OCI-LY7 (cell line): Measurements from ENCODE around the gene MOGAT3. TPM values are rescaled to one million over a fixed set of nuclear protein-coding genes. Genes with fewer than 3 reads are reported as not detected.

ENCODE experiments used
- BruUV-seq: library from RNA; stranded (reverse); fragments of 400-500 nt; replicated peaks from 2 replicates; lab custom pipeline; 2021; lab: Mats Ljungman, UMichigan
- CTCF ChIA-PET: fragments of 300-600 bp; sonication (Branson Sonifier 250); formaldehyde crosslinking; loops from one replicate; lab custom pipeline; 2022; ENCODE audit warnings: antibody characterized with exemption; ENCODE audit not compliant: unreplicated experiment; lab: Charles Lee
- POLR2A ChIA-PET: fragments of 300-600 bp; sonication (Branson Sonifier 250); formaldehyde crosslinking; loops from one replicate; lab custom pipeline; 2022; ENCODE audit warnings: antibody characterized with exemption; lab: Charles Lee
- DNase-seq: peaks from one replicate; pipeline ENCODE4 v3.0.0-alpha.2; 2015; ENCODE audit warnings: low spot score
- H2AFZ ChIP-seq: fragments of 200-600 bp; sonication (generic), shearing (Covaris generic); 2 replicates; pipeline ENCODE4 v1.6.1; 2014; ENCODE audit warnings: mild to moderate bottlenecking, antibody characterized with exemption, low read length, moderate library complexity
- H3K27ac ChIP-seq: fragments of 200-600 bp; sonication (generic); 2 replicates; pipeline ENCODE4 v1.5.1; 2014; ENCODE audit warnings: mixed run types, low read depth, mild to moderate bottlenecking, moderate library complexity, low read length, inconsistent platforms; ENCODE audit not compliant: poor library complexity, severe bottlenecking
- H3K36me3 ChIP-seq: fragments of 200-600 bp; sonication (generic); 2 replicates; pipeline ENCODE4 v1.6.1; 2014; ENCODE audit warnings: mild to moderate bottlenecking, antibody characterized with exemption, low read length, moderate library complexity, mixed read lengths; ENCODE audit not compliant: insufficient read depth
- H3K4me1 ChIP-seq: fragments of 200-600 bp; sonication (generic); 2 replicates; pipeline ENCODE4 v1.5.1; 2014; ENCODE audit warnings: mild to moderate bottlenecking, low read length; ENCODE audit not compliant: insufficient read depth, poor library complexity, severe bottlenecking
- H3K4me2 ChIP-seq: fragments of 200-600 bp; sonication (generic); 2 replicates; pipeline ENCODE4 v1.6.1; 2014; ENCODE audit warnings: mild to moderate bottlenecking, low read length
- H3K4me3 ChIP-seq: fragments of 200-600 bp; sonication (generic); 2 replicates; pipeline ENCODE4 v1.5.1; 2014; ENCODE audit warnings: mild to moderate bottlenecking, low read depth, low read length; ENCODE audit not compliant: poor library complexity, severe bottlenecking
- H3K79me2 ChIP-seq: fragments of 200-600 bp; sonication (generic); 2 replicates; pipeline ENCODE4 v1.6.1; 2016; ENCODE audit warnings: low read depth, mild to moderate bottlenecking, low read length, moderate library complexity, mixed read lengths; ENCODE audit not compliant: insufficient read depth
- H3K9me2 ChIP-seq: fragments of 200-600 bp; sonication (generic); 2 replicates; pipeline ENCODE4 v1.6.1; 2016; ENCODE audit warnings: mild to moderate bottlenecking, low read length, mixed read lengths; ENCODE audit not compliant: insufficient read depth
- H3K9me3 ChIP-seq: fragments of 200-600 bp; sonication (generic); 2 replicates; pipeline ENCODE4 v1.6.1; 2014; ENCODE audit warnings: mild to moderate bottlenecking, mixed run types, low read length, mixed read lengths
- H4K20me1 ChIP-seq: fragments of 200-600 bp; sonication (generic); 2 replicates; pipeline ENCODE4 v1.6.1; 2014; ENCODE audit warnings: mild to moderate bottlenecking, antibody characterized with exemption, low read length, moderate library complexity, mixed read lengths; ENCODE audit not compliant: insufficient read depth
- CTCF ChIP-seq: fragments of 200-600 bp; sonication (generic); conservative IDR thresholded peaks from 2 replicates; pipeline ENCODE4 v1.5.1; 2014; ENCODE audit warnings: mild to moderate bottlenecking, antibody characterized with exemption, low read length, moderate library complexity, mixed read lengths
- EZH2phosphoT487 ChIP-seq: fragments of 200-600 bp; sonication (generic); IDR thresholded peaks from 2 replicates; pipeline ENCODE4 v1.6.1; 2018; ENCODE audit warnings: low read depth, borderline replicate concordance, mild to moderate bottlenecking, mixed run types, antibody characterized with exemption, low read length, moderate library complexity, mixed read lengths
- intact Hi-C: fragments of 100-400 bp; cut with micrococcal nuclease; formaldehyde crosslinking; loops from one replicate; pipeline ENCODE4 v1.10.0; 2022; ENCODE audit not compliant: unreplicated experiment
- total RNA-seq, 2 experiments: library from RNA; depleted of rRNA in 1 of 2; stranded (reverse); fragments of >200 nt in 1 of 2; shearing (Covaris generic) in 1 of 2; gene quantifications; 2 replicates each; pipeline ENCODE4 v1.2.3, GENCODE V29; 2014 to 2022

The MOGAT3 gene
- total RNA-seq, 2 experiments from 2014 or later, result not detected

- H3K4me1 ChIP-seq, result peaks cover 13% of the 10 kb centered on the region
- no peaks in the 10 kb centered on the region for H3K36me3 ChIP-seq
- no peaks in the 10 kb centered on the region for H3K9me3 ChIP-seq
- TF ChIP-seq CTCF (no peak), EZH2phosphoT487 (no peak)
- H3K79me2 ChIP-seq, result no peaks in the 10 kb centered on the region
- CTCF ChIA-PET, result no interaction called here
- POLR2A ChIA-PET, result no interaction called here
- no peak overlapping the region for H2AFZ ChIP-seq
- H3K27ac ChIP-seq, result no peak overlapping the region
- H4K20me1 ChIP-seq, result no peaks in the 10 kb centered on the region
- no peaks in the 10 kb centered on the region for H3K9me2 ChIP-seq
- intact Hi-C loops, result no loop called here
- no peak for DNase-seq
- no peak overlapping the region for H3K4me2 ChIP-seq
- no peak overlapping the region for H3K4me3 ChIP-seq
- no TSS peak for BruUV-seq
Measured at GRCh38 chr7:101179117-101179516, 21.7 kb downstream of the MOGAT3 start.

- DNase-seq, result no peak
- CTCF ChIA-PET, result no interaction called here
Measured at GRCh38 chr7:101177644-101178043, 23.2 kb downstream of the MOGAT3 start.

More at GRCh38 chr7:101177644-101178043, 23.2 kb downstream of the MOGAT3 start:
- POLR2A ChIA-PET, result no interaction called here
- H3K9me3 ChIP-seq, result no peaks in the 10 kb centered on the region
- no peak overlapping the region for H3K4me2 ChIP-seq
- H2AFZ ChIP-seq, result no peak overlapping the region
- peaks cover 20% of the 10 kb centered on the region for H3K4me1 ChIP-seq
- no peak overlapping the region for H3K4me3 ChIP-seq
- TF ChIP-seq EZH2phosphoT487 (no peak), CTCF (no peak)
- no TSS peak for BruUV-seq
- H3K9me2 ChIP-seq, result no peaks in the 10 kb centered on the region
- no peak overlapping the region for H3K27ac ChIP-seq
- no peaks in the 10 kb centered on the region for H3K79me2 ChIP-seq
- intact Hi-C loops, result no loop called here
- no peaks in the 10 kb centered on the region for H4K20me1 ChIP-seq
- no peaks in the 10 kb centered on the region for H3K36me3 ChIP-seq
